ENCODE data around the gene UBL4A.
"Not testable (repeated sequence)": the region's sequence is repeated elsewhere in the genome, so short reads cannot be mapped to it uniquely, and the experiment has no call there.

UBL4A gene

GRCh38 chrX:154502098-154502497, 15.7 kb upstream of the UBL4A start:
- no peaks in the 10 kb centered on the region for H3K27me3 ChIP-seq (ENCODE audit: insufficient read depth, poor library complexity, severe bottlenecking)
- no peak for DNase-seq (ENCODE audit: low read depth in 1 of 2, low spot score in 1 of 2)
- TF ChIP-seq GABPA (IDR thresholded peaks at IDR 0.05; ENCODE audit: low read depth) (no peak), REST (IDR thresholded peaks at IDR 0.05; ENCODE audit: insufficient replicate concordance, low read depth) (no peak), POLR2AphosphoS5 (IDR thresholded peaks at IDR 0.05; ENCODE audit: low read depth) (no peak), SPI1 (IDR thresholded peaks at IDR 0.05; ENCODE audit: borderline replicate concordance, low read depth) (no peak), CTCF (IDR thresholded peaks at IDR 0.05; ENCODE audit: insufficient read depth, low read length) (no peak)
- no peak overlapping the region for H3K27ac ChIP-seq (replicated peaks)
- no peak overlapping the region for H3K4me3 ChIP-seq (replicated peaks; ENCODE audit: insufficient read depth, low read length)

GRCh38 chrX:154501423-154501822, 15.0 kb upstream of the UBL4A start:
- DNase-seq (ENCODE audit: low read depth in 1 of 2, low spot score in 1 of 2); H3K4me3 ChIP-seq (replicated peaks; ENCODE audit: insufficient read depth, low read length); H3K27me3 ChIP-seq (ENCODE audit: insufficient read depth, poor library complexity, severe bottlenecking); H3K27ac ChIP-seq (replicated peaks): not testable (repeated sequence)

GRCh38 chrX:154496591-154497137, 10.2 kb upstream of the UBL4A start:
- H3K27ac ChIP-seq (replicated peaks); H3K4me3 ChIP-seq (replicated peaks; ENCODE audit: insufficient read depth, low read length); DNase-seq (ENCODE audit: low read depth in 1 of 2, low spot score in 1 of 2); H3K27me3 ChIP-seq (ENCODE audit: insufficient read depth, poor library complexity, severe bottlenecking): not testable (repeated sequence)

- DNase-seq (ENCODE audit: low read depth in 1 of 2, low spot score in 1 of 2) = no peak
- no peaks in the 10 kb centered on the region for H3K27me3 ChIP-seq (ENCODE audit: insufficient read depth, poor library complexity, severe bottlenecking)
- TF ChIP-seq SPI1 (IDR thresholded peaks at IDR 0.05; ENCODE audit: borderline replicate concordance, low read depth) = no peak
- TF ChIP-seq CTCF (IDR thresholded peaks at IDR 0.05; ENCODE audit: insufficient read depth, low read length) = no peak
- TF ChIP-seq GABPA (IDR thresholded peaks at IDR 0.05; ENCODE audit: low read depth) = no peak
- TF ChIP-seq POLR2AphosphoS5 (IDR thresholded peaks at IDR 0.05; ENCODE audit: low read depth) = no peak
- no peak for TF ChIP-seq REST (IDR thresholded peaks at IDR 0.05; ENCODE audit: insufficient replicate concordance, low read depth)
- no peak overlapping the region for H3K4me3 ChIP-seq (replicated peaks; ENCODE audit: insufficient read depth, low read length)
- H3K27ac ChIP-seq (replicated peaks) = no peak overlapping the region
These were observed 9.1 kb upstream of the UBL4A start for GRCh38 chrX:154495472-154495922.

- DNase-seq (ENCODE audit: low read depth in 1 of 2, low spot score in 1 of 2) = no peak
- Histone ChIP-seq H3K27me3 (ENCODE audit: insufficient read depth, poor library complexity, severe bottlenecking) (no peaks in the 10 kb centered on the region), H3K27ac (replicated peaks) (no peak overlapping the region), H3K4me3 (replicated peaks; ENCODE audit: insufficient read depth, low read length) (no peak overlapping the region)
- TF ChIP-seq POLR2AphosphoS5 (IDR thresholded peaks at IDR 0.05; ENCODE audit: low read depth) (no peak), GABPA (IDR thresholded peaks at IDR 0.05; ENCODE audit: low read depth) (no peak), SPI1 (IDR thresholded peaks at IDR 0.05; ENCODE audit: borderline replicate concordance, low read depth) (no peak), REST (IDR thresholded peaks at IDR 0.05; ENCODE audit: insufficient replicate concordance, low read depth) (no peak), CTCF (IDR thresholded peaks at IDR 0.05; ENCODE audit: insufficient read depth, low read length) (no peak)
These were observed 8.3 kb upstream of the UBL4A start for GRCh38 chrX:154494715-154495114.
